GM12873 (cell line): ENCODE results near the gene GCGR.

ENCODE experiments used
- TF ChIP-seq, protein P1 (sequence below): IDR thresholded peaks from 2 replicates; pipeline ENCODE4 v1.5.1; 2012; ENCODE audit warnings: low read depth, mild to moderate bottlenecking, moderate library complexity, low read length, control low read depth; ENCODE audit not compliant: insufficient read depth; ENCODE audit errors: missing control alignments

GCGR gene

DNA sequence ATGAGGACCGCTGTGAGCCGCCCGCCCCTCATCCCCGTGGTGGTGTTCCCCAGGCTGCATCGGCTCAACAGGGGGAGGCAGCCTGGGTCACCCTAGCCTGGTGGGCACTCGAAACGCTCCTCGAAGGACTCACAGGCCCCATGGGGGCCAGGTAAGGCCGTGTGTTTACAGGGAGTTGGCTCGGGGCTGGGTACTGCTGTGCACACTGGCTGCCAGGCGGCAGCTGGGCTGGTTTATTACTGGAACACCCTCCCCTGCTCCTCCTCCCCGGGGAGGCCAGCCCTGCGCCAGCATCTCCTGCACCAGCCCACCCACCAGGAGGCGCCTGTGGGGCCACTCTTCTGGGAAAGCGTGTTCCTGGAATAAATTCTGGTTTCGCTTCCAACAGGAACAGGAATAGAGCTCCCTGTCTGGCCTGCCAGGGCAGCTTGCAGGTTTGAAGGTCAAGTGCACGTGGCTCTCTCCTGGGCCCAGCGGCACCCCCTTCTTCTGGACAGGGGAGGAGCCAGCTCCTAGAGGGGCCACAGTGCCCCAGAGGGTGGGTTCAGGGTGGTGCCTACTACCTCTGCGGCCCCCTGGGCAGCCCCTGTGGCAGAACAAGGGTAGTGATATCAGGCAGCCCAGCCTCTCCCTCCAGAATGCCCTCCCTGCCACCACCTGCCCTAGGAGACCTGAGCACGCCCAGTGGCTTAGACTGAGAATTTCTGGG lies 17.8 kb downstream of the GCGR start:
- TF ChIP-seq, protein P1, sequence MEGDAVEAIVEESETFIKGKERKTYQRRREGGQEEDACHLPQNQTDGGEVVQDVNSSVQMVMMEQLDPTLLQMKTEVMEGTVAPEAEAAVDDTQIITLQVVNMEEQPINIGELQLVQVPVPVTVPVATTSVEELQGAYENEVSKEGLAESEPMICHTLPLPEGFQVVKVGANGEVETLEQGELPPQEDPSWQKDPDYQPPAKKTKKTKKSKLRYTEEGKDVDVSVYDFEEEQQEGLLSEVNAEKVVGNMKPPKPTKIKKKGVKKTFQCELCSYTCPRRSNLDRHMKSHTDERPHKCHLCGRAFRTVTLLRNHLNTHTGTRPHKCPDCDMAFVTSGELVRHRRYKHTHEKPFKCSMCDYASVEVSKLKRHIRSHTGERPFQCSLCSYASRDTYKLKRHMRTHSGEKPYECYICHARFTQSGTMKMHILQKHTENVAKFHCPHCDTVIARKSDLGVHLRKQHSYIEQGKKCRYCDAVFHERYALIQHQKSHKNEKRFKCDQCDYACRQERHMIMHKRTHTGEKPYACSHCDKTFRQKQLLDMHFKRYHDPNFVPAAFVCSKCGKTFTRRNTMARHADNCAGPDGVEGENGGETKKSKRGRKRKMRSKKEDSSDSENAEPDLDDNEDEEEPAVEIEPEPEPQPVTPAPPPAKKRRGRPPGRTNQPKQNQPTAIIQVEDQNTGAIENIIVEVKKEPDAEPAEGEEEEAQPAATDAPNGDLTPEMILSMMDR = peak; percentile 6

- TF ChIP-seq, protein P1 = no peak
Observed at GRCh38 chr17:81822312-81822637, 18.3 kb downstream of the GCGR start.

DNA sequence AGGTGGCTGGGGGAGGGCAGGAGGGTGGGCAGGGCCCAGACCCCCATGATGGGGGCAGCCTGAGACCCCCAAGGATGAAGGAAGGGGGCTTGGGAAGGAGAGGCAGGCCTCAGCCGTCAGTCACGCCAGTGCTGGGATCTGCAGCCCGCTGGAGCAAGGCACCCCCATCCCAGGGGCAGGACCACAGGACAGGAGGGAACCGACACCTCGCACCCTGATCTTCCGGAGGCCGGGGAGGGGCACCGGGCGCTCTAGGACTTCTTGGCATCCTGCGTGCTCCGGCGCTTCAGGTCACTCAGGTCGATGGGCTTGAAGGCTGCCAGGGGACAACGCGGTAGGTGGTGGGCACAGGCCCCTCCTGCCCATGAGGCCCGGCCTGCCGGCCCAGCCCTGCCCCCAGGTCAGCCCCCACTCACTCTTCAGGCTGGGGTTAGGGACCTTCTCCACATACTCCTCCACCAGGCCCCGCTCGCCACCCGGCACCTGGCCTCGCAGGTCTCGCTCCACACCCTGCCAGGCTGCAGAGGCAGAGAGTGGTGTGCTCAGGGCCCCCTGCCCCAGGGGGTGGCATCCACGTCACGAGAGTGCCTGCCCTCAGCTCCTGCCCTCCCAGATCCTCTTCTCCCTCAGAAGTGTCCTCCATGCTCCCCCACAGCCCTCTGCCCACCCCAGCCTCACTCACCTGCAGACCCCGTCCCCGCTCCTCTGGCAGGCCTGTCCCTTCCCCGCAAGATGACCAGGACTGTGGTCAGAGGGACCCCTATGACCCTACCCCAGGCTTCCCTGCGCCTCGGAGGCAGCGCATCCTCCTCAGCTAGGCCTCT lies 19.3 kb downstream of the GCGR start:
- TF ChIP-seq, protein P1 = no peak

GRCh38 chr17:81823820-81824550 lies 20.0 kb downstream of the GCGR start:
- TF ChIP-seq, protein P1 = no peak

DNA sequence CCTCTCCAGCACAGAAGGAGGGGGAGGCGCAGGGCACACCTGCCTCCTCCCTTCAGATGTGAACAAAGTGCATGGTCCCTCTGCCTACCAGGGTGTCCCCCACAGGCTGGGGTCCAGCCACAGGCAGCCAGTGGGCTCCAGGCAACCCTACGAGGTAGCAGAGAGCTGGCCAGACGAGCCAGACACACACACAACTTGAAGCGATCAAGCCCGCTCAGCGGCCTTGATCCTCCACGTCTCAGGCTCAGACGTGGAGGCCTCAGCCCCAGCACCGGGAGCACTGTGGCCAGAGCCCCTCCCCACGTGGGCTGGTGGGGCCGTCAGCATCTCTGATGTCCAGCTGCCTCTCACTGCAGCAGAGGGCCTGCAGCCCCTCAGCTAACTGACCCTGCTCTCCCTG lies 20.6 kb downstream of the GCGR start:
- TF ChIP-seq, protein P1 = no peak

DNA sequence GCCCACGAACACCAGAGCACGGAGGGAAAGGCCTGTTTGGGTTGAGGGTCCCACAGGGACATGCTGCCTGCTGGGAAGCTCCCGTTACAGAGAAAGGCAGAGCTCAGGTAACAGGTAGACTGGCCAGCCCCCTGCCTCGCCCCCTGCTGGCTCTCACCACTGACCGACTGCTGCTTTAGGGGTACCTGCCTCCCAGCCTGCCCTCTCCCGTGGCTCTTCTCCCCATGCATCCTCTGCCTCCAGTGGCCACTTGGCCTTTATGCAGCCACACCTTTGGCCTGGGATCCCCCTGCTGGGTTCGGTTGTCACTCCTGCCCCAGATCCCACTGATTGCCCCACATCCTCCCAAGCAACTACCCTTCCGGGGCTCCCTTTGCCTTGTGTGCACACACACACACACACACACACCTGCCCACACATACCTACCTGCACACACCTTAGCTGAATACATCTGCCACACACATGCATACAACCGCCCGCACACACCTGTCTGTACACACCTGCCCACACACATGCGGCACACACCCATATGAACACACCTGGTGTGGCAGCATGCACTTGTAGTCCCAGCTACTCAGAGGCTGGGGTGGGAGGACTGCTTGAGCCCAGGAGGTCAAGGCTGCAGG lies 22.0 kb downstream of the GCGR start:
- TF ChIP-seq, protein P1 = peak; percentile 28

DNA sequence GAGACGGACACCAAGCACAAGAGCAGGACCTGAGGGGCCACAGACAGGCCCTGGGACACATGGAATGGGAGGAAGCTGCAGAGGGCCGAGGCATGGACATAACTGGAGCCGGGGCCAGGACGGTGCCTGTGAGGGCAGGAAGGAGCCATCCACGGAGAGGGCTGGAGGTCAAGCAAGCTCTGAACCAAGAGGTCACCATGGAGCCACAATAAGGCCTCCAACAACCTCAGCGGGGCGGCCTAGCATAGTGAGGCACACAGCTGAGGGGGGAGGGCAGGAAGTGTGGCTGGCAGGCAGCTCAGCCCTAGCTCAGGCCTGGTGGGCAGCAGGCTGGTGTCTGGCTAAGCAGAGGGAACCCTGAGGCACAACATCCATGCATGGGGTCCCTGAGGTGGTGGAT lies 24.7 kb downstream of the GCGR start:
- TF ChIP-seq, protein P1 = no peak
